GM18507 (cell line): ENCODE data around the gene TPO.
"Not testable (repeated sequence)": the region's sequence is repeated elsewhere in the genome, so short reads cannot be mapped to it uniquely, and the experiment has no call there.

ENCODE experiments used
- DNase-seq: peaks from one replicate; pipeline ENCODE4 v3.0.0; 2011; ENCODE audit warnings: low read depth; ENCODE audit not compliant: insufficient read length; ENCODE audit errors: extremely low spot score
- FAIRE-seq: peaks from 2 replicates; lab custom pipeline; 2011; peaks lifted over from hg19 to GRCh38; lab: Jason Lieb, UNC

Gene TPO

DNA sequence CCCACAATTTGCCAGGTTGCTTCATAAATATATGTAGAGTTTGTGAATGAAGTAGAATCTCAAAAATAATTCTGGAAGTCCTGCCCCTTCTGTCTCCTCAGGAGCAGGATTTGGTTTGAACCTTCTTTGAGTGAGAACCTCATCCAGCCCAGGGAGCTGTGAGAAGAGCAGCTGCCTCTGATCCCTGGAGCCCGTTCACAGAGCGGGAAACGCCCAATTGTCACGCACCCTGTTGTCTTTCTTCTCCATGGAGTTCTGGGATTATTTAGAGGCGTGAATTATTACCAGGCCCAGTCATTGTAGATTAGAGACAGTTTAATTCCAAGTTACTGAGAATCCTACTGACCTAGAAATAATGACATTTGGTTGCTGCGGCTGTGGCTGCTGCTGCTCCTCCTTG is 66.1 kb downstream of the TPO start:
- no peak for DNase-seq
- FAIRE-seq, result no peak

DNA sequence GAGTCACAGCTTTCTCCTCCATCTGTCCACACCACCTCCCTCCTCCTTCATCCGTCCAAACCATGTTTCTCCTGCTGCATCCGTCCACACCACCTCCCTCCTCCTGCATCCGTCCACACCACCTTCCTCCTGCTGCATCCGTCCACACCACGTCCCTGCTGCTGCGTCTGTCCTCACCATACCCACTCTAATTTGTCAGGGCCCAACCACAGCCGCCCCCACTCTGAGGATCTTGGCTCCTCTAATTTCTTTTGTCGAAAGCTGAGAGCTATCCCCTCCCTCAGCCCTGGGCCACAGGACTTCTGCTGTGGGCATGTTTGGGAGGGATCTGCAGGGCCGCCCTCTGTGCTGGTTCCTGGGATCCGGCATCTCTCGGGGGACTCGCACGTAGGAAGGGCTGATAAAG is 67.4 kb downstream of the TPO start:
- DNase-seq, result no peak
- no peak for FAIRE-seq

DNA sequence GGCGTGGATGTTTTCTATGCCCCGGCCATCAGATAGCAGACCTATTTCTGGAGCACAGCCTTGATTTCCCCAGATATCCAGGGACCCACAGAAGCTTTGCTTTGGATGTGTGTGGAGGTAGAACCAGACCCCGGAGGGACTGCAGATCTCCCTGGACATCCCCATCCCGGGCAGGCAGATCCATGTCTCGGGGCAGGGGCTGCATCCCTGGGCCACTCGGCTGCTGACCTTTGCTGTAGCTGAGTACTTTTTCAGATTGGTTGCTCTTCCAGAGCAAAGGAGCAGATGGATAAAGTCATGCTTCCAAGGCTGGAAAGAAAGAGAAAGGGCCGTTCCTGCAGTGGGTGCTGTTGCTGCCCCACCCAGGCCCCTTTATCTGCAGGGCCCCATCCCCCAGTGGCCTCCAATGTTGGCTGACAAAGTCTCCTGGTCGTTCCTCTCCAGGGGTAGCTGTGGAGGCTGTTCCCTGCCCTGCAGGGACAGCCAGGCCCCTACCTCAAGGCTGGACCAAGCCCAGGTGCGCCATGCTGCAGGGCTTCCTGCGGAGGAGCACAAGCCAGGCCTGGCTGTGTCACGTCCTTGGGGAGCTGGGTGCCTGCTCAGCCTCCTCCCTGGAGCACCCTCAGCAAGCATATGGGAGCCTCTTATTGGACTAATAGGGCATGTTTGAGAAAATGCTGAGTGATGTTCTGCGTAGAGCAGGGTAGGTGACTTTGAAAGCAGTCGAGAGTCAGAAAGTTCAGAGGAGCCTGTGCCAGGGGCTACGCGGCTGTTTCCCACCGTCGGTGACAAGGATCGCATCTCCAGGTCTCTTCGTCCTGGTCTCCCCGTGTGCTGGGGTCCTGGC is 68.4 kb downstream of the TPO start:
- DNase-seq, result no peak
- FAIRE-seq, result no peak

DNA sequence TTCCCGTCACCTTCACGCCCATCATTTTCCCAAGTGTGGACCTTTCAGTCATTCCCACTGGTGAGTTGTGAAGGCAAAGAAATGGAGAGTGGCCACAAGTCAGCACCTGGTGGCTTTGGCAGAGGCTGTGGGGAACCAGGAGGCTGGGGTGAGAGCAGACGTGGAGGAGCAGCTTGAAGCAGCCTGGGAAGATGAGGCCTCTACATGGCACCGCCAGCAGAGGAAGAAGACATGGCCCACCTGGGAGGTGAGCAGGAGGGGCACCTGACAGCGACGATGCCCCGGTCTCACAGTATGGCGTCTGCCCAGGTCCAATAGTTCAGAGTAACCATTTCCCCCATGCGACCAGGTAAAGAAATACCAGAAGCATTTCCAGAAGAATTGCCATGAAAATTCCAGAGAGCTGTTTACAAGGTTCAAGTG is 69.0 kb downstream of the TPO start:
- no peak for DNase-seq
- no peak for FAIRE-seq

DNA sequence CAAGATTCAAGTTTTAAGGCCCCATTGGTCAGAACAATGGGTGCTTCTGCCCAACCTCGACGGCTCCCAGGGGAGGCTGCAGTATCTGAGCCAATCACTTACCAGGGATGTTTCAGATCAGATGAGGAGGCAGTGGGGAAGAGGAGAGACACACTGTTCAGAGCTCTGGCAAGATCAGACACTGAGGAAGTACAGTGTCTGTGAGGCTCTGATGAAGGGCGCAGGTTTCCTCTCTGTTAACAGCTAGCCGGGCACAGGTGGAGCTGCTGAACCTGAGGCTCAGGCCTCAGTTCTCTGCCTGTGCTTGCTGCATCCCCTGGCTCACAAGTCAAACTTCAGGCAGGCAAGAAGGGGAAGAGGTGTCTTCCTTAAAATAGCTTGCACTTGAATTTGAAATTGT is 69.7 kb downstream of the TPO start:
- no peak for DNase-seq
- no peak for FAIRE-seq

DNA sequence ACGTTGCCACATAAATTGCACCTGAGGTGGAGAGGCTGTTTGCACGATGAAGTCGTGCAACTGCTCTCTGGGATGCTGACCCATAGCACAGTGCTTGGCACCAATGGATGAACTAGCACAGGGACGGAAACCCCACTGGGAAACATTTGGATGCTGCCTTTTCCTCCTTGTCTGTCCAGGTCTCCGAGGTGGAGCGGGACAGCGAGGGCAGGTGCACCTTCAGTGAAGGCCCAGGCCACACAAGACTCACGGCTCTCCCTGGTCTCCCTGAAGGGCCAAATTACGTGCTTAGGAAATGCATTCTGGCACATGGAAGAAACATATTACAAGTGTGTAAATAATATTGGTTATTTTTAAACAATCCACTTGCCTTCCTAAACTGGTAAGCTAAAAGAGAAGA is 70.3 kb downstream of the TPO start:
- FAIRE-seq (no peak), DNase-seq (no peak)

DNA sequence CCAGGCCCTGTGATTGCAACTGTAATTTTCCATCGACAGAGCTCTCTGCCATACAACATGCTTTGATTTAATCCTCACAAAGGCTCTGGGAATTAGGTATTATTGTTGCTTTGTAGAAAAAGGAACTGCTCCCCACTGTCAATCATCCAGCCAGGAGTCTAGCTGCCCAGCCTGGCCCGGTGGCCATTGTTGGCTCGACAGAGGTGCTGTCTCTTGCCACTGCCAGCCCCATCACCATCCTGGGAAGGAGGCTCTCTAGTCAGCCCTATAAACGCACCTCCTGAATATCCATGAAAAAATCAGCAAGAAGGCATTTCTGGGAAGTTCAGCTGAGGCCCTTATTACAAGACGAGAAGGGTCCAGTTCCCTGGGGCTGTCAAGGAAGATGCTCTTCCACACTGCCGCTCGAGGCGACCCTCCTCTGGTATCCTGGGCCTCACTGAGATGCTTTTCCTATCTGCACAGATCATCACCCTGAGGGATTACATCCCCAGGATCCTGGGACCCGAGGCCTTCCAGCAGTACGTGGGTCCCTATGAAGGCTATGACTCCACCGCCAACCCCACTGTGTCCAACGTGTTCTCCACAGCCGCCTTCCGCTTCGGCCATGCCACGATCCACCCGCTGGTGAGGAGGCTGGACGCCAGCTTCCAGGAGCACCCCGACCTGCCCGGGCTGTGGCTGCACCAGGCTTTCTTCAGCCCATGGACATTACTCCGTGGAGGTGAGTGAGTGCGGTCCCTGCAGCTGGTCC is 71.0 kb downstream of the TPO start:
- FAIRE-seq (no peak), DNase-seq (no peak)

DNA sequence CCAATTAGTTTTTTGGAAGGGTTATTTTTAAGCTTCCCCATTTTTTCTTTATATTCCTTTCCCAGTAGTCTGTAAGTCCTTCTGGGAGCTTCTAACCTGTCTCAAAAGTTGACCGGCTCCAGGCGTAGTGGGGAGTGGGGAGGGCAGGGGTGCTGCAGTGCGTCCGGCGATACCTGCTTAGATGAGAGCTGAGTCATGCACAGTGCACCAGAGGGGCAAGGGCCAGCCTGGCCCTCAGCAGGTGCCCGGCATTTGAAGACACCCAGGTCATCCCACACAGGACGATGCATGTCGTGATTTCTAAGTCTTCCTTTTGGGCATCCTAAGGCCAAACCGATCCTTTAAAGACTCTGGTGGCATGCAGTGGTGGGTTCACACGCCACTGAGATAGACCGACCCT is 73.4 kb downstream of the TPO start:
- FAIRE-seq (no peak), DNase-seq (no peak)

DNA sequence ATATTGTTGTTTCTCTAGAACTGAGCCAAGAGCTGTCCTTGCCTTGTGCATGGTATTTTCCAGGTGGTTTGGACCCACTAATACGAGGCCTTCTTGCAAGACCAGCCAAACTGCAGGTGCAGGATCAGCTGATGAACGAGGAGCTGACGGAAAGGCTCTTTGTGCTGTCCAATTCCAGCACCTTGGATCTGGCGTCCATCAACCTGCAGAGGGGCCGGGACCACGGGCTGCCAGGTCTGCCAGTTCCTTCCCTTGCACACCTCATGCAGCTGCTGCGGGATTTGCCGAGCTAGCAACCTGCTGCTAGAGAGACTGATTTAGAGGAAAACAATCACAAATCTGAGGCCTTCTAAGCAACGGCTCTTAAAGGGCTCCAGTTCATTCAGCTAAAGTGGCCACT is 74.5 kb downstream of the TPO start:
- FAIRE-seq (no peak), DNase-seq (no peak)

DNA sequence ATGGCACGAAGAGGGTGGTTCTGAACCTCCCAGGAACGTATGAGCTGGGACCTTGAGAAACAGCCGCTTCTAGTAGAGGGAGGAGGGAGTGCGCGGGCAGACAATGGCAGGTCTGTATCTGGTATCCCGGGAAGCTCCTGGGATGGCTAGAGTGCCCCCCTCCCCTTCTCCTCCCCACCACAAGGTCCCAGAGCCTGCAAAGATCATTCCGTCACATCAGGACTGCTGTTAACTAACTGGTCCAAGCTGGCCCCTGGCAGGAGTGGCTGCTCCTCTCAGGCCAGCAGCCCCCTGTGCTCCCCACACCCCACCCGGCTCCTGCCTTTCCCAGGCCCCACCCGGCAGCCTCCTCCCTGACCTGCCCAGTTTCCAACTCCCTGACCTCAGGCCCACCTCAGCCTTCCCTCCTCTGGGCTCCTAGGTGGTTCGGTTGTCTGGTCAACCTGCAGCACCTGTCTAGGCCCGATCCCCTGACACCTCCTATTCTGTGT is 75.0 kb downstream of the TPO start:
- FAIRE-seq (no peak), DNase-seq (no peak)

DNA sequence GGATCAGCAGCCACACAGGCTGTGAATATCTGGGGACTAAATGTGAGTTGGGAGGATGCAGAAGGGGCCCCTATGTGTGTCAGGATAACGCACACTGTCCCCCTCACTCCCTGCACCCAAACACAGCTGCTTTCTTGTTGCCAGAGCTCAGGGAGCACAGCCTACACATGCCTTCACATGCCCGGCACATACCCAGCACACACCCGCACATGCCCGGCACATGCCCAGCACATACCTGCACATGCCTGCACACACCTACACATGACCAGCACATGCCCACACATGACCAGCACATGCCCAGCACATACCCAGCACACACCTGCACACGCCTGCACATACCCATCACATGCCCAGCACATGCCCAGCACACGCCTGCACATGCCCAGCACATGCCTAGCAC is 75.6 kb downstream of the TPO start:
- FAIRE-seq, result no peak
- no peak for DNase-seq

DNA sequence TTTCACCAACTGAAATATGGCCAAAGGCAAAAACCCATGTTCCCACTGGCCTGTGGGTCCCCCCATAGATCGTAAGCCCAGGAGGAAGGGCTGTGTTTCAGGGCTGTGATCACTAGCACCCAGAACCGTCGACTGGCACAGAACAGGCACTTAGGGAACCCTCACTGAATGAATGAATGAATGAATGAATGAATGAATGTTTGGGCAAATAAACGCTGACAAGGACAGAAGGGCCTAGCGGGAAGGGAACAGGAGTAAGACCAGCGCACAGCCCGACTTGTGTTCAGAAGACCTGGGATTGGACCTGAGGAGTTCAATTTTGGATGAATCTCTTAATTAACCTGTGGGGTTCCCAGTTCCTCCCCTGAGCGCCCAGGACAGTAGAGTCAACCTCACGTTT is 76.2 kb downstream of the TPO start:
- FAIRE-seq (no peak), DNase-seq (no peak)

DNA sequence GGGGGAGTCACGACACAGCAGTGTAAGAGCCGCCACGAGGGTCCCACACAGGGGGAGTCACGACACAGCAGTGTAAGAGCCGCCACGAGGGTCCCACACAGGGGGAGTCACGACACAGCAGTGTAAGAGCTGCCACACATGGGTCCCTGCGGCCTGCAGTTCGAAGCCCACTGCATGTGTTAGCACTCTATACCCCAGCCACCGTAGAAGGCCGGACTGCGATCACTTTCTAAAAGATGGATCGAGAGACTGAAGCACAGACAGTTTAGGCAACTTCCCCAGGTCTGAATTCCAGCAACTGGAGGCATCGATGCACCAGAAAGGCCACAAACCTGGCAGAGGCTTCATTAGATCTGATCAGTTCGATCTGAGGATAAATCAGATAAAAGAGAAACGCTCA is 77.1 kb downstream of the TPO start:
- FAIRE-seq, DNase-seq: not testable (repeated sequence)

DNA sequence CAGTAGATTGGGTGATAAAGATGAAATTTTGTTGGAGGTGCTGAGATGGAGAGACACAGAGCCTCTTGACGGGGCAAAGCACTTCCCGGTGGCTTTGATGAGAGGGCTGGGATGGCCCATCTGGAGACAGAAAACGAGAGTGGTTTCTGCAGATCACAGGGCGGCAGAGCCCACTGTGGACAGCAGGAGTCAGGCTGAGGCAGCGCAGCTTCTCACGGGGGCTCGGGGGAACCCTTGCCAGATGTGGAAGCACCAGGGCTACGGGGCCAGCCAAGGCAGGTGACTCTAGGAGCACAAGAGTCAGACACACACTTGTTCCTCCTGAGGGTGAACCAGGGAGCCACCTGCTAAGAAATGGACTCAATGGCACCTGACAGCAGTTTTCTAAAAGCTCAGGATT is 78.5 kb downstream of the TPO start:
- DNase-seq (no peak), FAIRE-seq (no peak)

DNA sequence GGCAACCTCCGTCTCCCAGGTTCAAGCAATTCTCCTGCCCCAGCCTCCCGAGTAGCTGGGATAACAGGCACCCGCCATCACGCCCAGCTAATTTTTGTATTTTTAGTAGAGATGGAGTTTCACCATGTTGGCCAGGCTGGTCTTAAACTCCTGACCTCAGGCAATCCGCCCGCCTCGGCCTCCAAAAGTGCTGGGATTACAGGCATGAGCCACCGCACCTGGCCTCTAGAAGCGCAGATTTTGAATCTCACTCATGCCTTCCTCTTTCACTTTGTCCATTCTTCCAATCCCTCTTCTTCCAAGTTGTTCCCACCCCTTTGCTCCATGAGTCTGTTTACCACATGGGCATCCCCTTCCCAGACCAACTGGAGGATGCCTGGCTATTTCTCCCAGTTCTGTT is 79.0 kb downstream of the TPO start:
- DNase-seq, result not testable (repeated sequence)

DNA sequence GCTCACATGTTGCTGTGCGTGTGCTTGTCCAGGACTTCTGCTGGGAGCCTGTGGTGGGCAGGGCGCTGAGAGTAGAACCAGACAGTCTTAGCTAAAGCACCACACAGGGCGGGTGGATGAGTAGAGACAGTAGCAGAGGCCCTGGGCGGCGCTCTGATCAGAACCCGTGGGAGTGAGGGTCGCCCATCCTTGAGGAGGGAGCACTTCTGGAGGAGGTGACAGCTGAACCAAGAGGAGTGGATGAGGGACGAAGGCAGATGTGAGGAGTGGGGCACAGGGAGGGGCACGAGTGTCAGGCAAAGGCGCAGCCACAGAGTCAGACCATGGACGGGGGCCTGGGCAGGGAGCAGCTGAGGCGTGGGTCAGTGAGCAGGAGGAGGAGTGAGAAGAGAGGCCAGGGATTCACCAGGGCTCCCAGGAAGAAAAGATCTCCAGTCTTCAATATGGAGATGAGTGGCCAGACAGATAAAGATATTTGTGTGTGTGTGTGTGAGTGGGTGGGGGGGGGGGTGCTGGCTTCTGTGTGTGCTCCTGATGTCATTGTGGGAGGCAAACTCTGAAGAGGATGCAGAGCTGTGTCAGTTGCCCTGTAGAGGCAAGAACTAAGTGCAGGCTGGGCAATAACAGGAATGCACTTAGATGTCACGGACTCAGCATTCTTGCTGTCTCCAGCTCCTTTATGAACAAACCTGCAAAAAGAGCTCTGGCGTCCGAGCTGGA is 79.6 kb downstream of the TPO start:
- DNase-seq (no peak), FAIRE-seq (no peak)

More for the DNA sequence above, 79.0 kb downstream of the TPO start:
- not testable (repeated sequence) for FAIRE-seq

DNA sequence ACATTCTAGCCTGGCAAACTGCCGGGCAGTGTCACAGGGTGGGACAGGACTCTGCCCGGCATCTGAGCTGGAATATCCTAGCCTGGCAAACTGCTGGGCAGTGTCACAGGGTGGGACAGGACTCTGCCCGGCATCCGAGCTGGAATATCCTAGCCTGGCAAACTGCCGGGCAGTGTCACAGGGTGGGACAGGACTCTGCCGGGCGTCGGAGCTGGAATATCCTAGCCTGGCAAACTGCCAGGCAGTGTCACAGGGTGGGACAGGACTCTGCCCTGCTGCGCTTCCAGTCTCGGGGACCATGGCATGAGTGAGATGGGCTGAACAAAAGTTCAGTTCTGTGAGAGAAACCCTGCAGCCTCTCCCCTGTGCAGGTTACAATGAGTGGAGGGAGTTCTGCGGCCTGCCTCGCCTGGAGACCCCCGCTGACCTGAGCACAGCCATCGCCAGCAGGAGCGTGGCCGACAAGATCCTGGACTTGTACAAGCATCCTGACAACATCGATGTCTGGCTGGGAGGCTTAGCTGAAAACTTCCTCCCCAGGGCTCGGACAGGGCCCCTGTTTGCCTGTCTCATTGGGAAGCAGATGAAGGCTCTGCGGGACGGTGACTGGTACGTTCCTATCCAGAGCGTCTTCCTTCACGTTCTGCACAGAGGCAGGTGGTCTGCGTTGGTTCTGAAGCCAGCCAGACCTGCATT is 80.3 kb downstream of the TPO start:
- FAIRE-seq, result no peak
- DNase-seq, result no peak

DNA sequence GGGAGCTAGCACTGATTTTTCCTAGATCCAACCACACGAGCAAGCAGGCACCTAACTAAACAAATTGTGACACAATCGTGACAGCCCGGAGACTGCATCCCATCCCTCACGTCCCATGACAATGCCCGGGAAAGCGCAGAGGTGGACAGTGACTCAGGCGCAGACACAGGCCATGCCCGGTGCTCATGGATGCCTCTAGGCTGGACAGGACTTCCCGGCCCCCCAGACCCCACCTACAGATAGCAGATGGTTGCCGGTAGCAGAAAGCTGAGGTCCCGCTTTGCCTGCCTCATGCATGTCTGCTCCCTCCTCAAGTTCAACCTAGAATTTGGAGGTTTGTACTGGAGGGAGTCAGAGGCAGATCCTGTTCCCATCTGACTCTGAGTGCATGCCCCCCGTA is 81.0 kb downstream of the TPO start:
- FAIRE-seq, result no peak

DNA sequence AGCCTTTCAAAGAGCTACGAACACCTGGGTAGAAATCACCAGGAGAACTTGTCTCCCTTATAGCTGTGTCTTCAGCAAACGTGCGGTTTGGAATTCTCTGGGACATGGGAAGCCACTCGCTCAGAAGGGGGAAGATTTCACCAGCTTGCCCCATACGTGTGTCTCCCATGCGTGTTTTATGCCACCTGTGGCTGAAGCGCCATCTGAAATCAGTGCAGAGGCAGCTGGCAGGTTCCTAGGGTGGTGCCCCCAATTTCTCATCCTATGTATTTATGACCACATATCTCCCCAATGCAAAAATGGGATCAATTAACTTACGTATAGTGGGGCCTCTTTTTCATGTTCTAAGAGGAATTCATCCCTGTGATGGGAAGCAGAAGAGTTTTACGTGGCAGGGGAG is 81.6 kb downstream of the TPO start:
- FAIRE-seq (no peak), DNase-seq (no peak)

More for the DNA sequence above, 81.0 kb downstream of the TPO start:
- no peak for DNase-seq
